HEK293T (cell line): ENCODE data around the gene WDSUB1.

Source experiments
- CTCF ChIA-PET: fragments of 350-600 bp; formaldehyde crosslinking; extraction: SDS; loops from one replicate; lab custom pipeline; 2021; ENCODE audit warnings: antibody characterized with exemption, inconsistent platforms; lab: Yijun Ruan, JAX
- POLR2A ChIA-PET: fragments of 350-600 bp; formaldehyde crosslinking; extraction: SDS; loops from one replicate; lab custom pipeline; 2020; ENCODE audit warnings: antibody characterized with exemption, inconsistent platforms; lab: Yijun Ruan, JAX
- DNase-seq: peaks from one replicate; pipeline ENCODE4 v3.0.0; 2012; ENCODE audit warnings: mixed read lengths; ENCODE audit errors: extremely low spot score
- ARNT ChIP-seq: fragments of 450-650 bp; IDR thresholded peaks from 2 replicates; pipeline ENCODE4 v1.6.1; 2017; ENCODE audit warnings: mild to moderate bottlenecking
- BHLHE40 ChIP-seq: fragments of 450-650 bp; IDR thresholded peaks from 2 replicates; pipeline ENCODE4 v1.6.1; 2016; ENCODE audit warnings: mild to moderate bottlenecking, moderate library complexity, borderline replicate concordance
- CTBP1 ChIP-seq: fragments of 450-650 bp; IDR thresholded peaks from 2 replicates; pipeline ENCODE4 v1.6.1; 2016; ENCODE audit warnings: borderline replicate concordance
- ELF4 ChIP-seq: fragments of 450-650 bp; IDR thresholded peaks from 2 replicates; pipeline ENCODE4 v1.6.1; 2017; ENCODE audit warnings: antibody characterized with exemption
- FOXA1 ChIP-seq: fragments of 450-650 bp; IDR thresholded peaks from 2 replicates; pipeline ENCODE4 v1.6.1; 2016; ENCODE audit warnings: mild to moderate bottlenecking
- FOXK2 ChIP-seq: fragments of 450-650 bp; IDR thresholded peaks from 2 replicates; pipeline ENCODE4 v1.6.1; 2016; ENCODE audit warnings: mild to moderate bottlenecking
- FOXM1 ChIP-seq: fragments of 450-650 bp; IDR thresholded peaks from 2 replicates; pipeline ENCODE4 v1.6.1; 2017; ENCODE audit warnings: mild to moderate bottlenecking, borderline replicate concordance
- HDGF ChIP-seq: fragments of 450-650 bp; IDR thresholded peaks from 2 replicates; pipeline ENCODE4 v1.6.1; 2017; ENCODE audit warnings: antibody characterized with exemption, borderline replicate concordance
- L3MBTL2 ChIP-seq: fragments of 450-650 bp; conservative IDR thresholded peaks from 2 replicates; pipeline ENCODE4 v1.6.1; 2016; ENCODE audit warnings: mild to moderate bottlenecking
- LEF1 ChIP-seq: fragments of 450-650 bp; IDR thresholded peaks from 2 replicates; pipeline ENCODE4 v1.6.1; 2017; ENCODE audit warnings: mild to moderate bottlenecking, borderline replicate concordance
- NFRKB ChIP-seq: fragments of 450-650 bp; IDR thresholded peaks from 2 replicates; pipeline ENCODE4 v1.6.1; 2016; ENCODE audit warnings: mild to moderate bottlenecking, moderate library complexity
- SP1 ChIP-seq: fragments of 450-650 bp; IDR thresholded peaks from 2 replicates; pipeline ENCODE4 v1.6.1; 2017
- SUZ12 ChIP-seq: fragments of 450-650 bp; IDR thresholded peaks from 2 replicates; pipeline ENCODE4 v1.6.1; 2016; ENCODE audit warnings: mild to moderate bottlenecking
- TARDBP ChIP-seq: fragments of 450-650 bp; IDR thresholded peaks from 2 replicates; pipeline ENCODE4 v1.6.1; 2016
- ZNF384 ChIP-seq: fragments of 450-650 bp; IDR thresholded peaks from 2 replicates; pipeline ENCODE4 v1.6.1; 2016
- TF ChIP-seq, protein P1 (sequence below): fragments of 450-650 bp; IDR thresholded peaks from 2 replicates; pipeline ENCODE4 v1.6.1; 2016

The WDSUB1 gene

DNA sequence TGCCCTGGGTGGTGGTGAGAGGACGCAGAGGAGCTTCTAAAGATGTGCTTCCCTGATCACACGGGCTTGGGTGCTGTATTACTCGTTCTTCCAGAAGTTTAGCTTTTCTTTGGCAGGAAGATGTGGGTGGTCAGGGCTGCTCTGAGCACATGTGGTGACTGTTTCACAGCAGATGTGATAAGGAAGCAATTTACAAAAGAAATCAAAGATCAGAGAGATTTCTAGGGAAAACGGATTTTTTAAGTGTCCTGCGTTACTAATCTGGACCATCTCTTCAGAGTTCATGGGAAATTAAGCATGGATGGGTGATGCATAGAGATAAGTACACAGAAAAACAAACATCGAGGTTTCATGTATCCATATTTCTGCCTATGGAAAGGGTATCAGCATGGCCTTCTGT, 99.4 kb downstream of the WDSUB1 start:
- no peak for TF ChIP-seq SUZ12
- TF ChIP-seq TARDBP: no peak
- no peak for DNase-seq
- POLR2A ChIA-PET: no interaction called here
- CTCF ChIA-PET: no interaction called here

DNA sequence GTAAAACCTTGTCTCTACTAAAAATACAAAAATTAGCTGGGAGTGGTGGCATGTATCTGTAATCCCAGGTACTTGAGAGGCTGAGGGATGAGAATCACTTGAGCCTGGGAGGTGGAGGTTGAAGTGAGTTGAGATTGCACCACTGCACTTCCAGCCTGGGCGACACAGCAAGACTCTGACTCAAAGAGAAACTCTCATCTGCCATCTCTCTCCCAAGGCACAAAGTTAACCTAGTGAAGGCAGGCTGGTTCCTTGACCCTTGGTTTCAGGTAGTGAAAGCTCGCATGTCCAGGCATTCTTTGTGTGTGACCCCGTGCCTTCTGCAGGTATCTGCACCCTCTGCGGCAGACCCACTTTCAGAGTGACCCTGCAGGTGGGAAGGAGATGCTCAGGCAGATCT, 100.0 kb downstream of the WDSUB1 start:
- ChIA-PET POLR2A (no interaction called here), CTCF (interaction anchor here (0.5 kb wide), 1 partner anchor 38 kb away, joined by 3 read pairs; no protein-coding TSS in a partner anchor)
- TF ChIP-seq NFRKB (no peak), ZNF384 (no peak), FOXA1 (no peak), ARNT (no peak), HDGF (no peak), BHLHE40 (no peak), LEF1 (no peak), ELF4 (no peak), FOXK2 (no peak), SUZ12 (no peak), L3MBTL2 (no peak), FOXM1 (no peak), SP1 (no peak), CTBP1 (no peak)
- TF ChIP-seq, protein P1, sequence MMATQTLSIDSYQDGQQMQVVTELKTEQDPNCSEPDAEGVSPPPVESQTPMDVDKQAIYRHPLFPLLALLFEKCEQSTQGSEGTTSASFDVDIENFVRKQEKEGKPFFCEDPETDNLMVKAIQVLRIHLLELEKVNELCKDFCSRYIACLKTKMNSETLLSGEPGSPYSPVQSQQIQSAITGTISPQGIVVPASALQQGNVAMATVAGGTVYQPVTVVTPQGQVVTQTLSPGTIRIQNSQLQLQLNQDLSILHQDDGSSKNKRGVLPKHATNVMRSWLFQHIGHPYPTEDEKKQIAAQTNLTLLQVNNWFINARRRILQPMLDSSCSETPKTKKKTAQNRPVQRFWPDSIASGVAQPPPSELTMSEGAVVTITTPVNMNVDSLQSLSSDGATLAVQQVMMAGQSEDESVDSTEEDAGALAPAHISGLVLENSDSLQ: no peak
- no peak for DNase-seq
